ENCODE results near the gene PHYHIPL.

- TF ChIP-seq CTCF (IDR thresholded peaks at IDR 0.05) (no peak), POLR2A (IDR thresholded peaks at IDR 0.05) (no peak), EP300 (IDR thresholded peaks at IDR 0.05) (no peak)
Measured at GRCh38 chr10:59271160-59271559, 94.7 kb downstream of the PHYHIPL start.

All from gastroesophageal sphincter (tissue), 3 donors.